Neural cell (in vitro differentiated cells): ENCODE data around the gene YIF1B. TPM values are rescaled to one million over a fixed set of nuclear protein-coding genes. Genes with fewer than 3 reads are reported as not detected.

Experiments
- H2AFZ ChIP-seq: fragments of 200-600, 300-800 bp; sonication (generic), shearing (Covaris generic); 2 replicates; pipeline ENCODE4 v1.6.0; 2014; ENCODE audit warnings: low read depth, mild to moderate bottlenecking, antibody characterized with exemption, low read length, moderate library complexity
- H3F3A ChIP-seq: fragments of 200-600 bp; shearing (Covaris generic); 2 replicates; pipeline ENCODE4 v1.6.1; 2016; ENCODE audit warnings: mild to moderate bottlenecking, moderate library complexity, mixed read lengths, antibody characterized with exemption, low read length; ENCODE audit not compliant: insufficient read depth, poor library complexity, severe bottlenecking
- H3K27ac ChIP-seq: fragments of 200-600, 300-800 bp; sonication (generic), shearing (Covaris generic); 2 replicates; pipeline ENCODE4 v1.5.1; 2014; ENCODE audit warnings: mild to moderate bottlenecking, low read length, moderate library complexity
- H3K27me3 ChIP-seq: fragments of 300-800, 200-600 bp; sonication (generic), shearing (Covaris generic); 2 replicates; pipeline ENCODE4 v1.6.0; 2014; ENCODE audit warnings: mild to moderate bottlenecking, low read depth, low read length, moderate library complexity; ENCODE audit not compliant: insufficient read depth
- H3K36me3 ChIP-seq: fragments of 300-800, 200-600 bp; sonication (generic), shearing (Covaris generic); 2 replicates; pipeline ENCODE4 v1.5.1; 2014; ENCODE audit warnings: mild to moderate bottlenecking, antibody characterized with exemption, low read length, moderate library complexity; ENCODE audit not compliant: insufficient read depth
- H3K4me2 ChIP-seq: fragments of 300-800, 200-600 bp; sonication (generic), shearing (Covaris generic); 2 replicates; pipeline ENCODE4 v1.6.0; 2014; ENCODE audit warnings: mild to moderate bottlenecking, low read length
- H3K4me3 ChIP-seq: fragments of 300-800, 200-600 bp; sonication (generic), shearing (Covaris generic); 2 replicates; pipeline ENCODE4 v1.5.1; 2014; ENCODE audit warnings: mild to moderate bottlenecking, low read length, moderate library complexity
- H3K79me2 ChIP-seq: fragments of 200-600 bp; shearing (Covaris generic); replicated peaks from 2 replicates; pipeline ENCODE4 v1.6.0; 2014; ENCODE audit warnings: mild to moderate bottlenecking, low read length, moderate library complexity; ENCODE audit not compliant: insufficient read depth
- H3K9ac ChIP-seq: fragments of 300-800, 200-600 bp; sonication (generic), shearing (Covaris generic); 2 replicates; pipeline ENCODE4 v1.6.1; 2016; ENCODE audit warnings: mild to moderate bottlenecking, low read length, mixed read lengths
- H3K9me2 ChIP-seq: fragments of 200-600 bp; shearing (Covaris generic); 2 replicates; pipeline ENCODE4 v1.6.1; 2016; ENCODE audit warnings: mild to moderate bottlenecking, low read length, mixed read lengths; ENCODE audit not compliant: insufficient read depth
- H3K9me3 ChIP-seq: fragments of 200-600, 300-800 bp; sonication (generic), shearing (Covaris generic); 2 replicates; pipeline ENCODE4 v1.6.1; 2016; ENCODE audit warnings: mild to moderate bottlenecking, mixed run types, low read length, moderate library complexity, mixed read lengths
- H4K20me1 ChIP-seq: fragments of 200-600 bp; shearing (Covaris generic); 2 replicates; pipeline ENCODE4 v1.6.1; 2016; ENCODE audit warnings: mild to moderate bottlenecking, mixed run types; ENCODE audit not compliant: insufficient read depth
- EP300 ChIP-seq: fragments of 450-650 bp; conservative IDR thresholded peaks from 2 replicates; pipeline ENCODE4 v1.6.1; 2014; ENCODE audit warnings: antibody characterized with exemption, mild to moderate bottlenecking, moderate library complexity; ENCODE audit not compliant: poor library complexity, severe bottlenecking
- EZH2 ChIP-seq: fragments of 200-600, 300-800 bp; shearing (Covaris generic), sonication (generic); IDR thresholded peaks from 2 replicates; pipeline ENCODE4 v1.6.1; 2014; ENCODE audit warnings: antibody characterized with exemption, low read length, borderline replicate concordance, mild to moderate bottlenecking; ENCODE audit not compliant: insufficient read depth, poor library complexity, severe bottlenecking
- MXI1 ChIP-seq: fragments of 450-650 bp; conservative IDR thresholded peaks from 2 replicates; pipeline ENCODE4 v1.6.1; 2014; ENCODE audit warnings: antibody characterized with exemption, mild to moderate bottlenecking; ENCODE audit not compliant: poor library complexity, severe bottlenecking
- POLR2AphosphoS5 ChIP-seq: IDR thresholded peaks from 2 replicates; pipeline ENCODE4 v1.6.1; 2012
- RAD21 ChIP-seq: fragments of 450-650 bp; conservative IDR thresholded peaks from 2 replicates; pipeline ENCODE4 v1.6.1; 2014; ENCODE audit warnings: antibody characterized with exemption, mild to moderate bottlenecking, moderate library complexity
- SMC3 ChIP-seq: fragments of 450-650 bp; conservative IDR thresholded peaks from 2 replicates; pipeline ENCODE4 v1.6.1; 2014; ENCODE audit warnings: antibody characterized with exemption, mild to moderate bottlenecking, moderate library complexity; ENCODE audit not compliant: poor library complexity
- TAF1 ChIP-seq: IDR thresholded peaks from 2 replicates; pipeline ENCODE4 v1.6.1; 2012; ENCODE audit warnings: low read depth
- polyA plus RNA-seq: library from polyadenylated mRNA; depleted of rRNA; stranded (reverse); fragments of >200 nt; gene quantifications from 2 replicates; pipeline ENCODE4 v1.2.3, GENCODE V29; 2014
- TF ChIP-seq, protein P1 (sequence below): IDR thresholded peaks from 2 replicates; pipeline ENCODE4 v1.6.1; 2012; ENCODE audit warnings: borderline replicate concordance
- TF ChIP-seq, protein P2 (sequence below): fragments of 450-650 bp; IDR thresholded peaks from 2 replicates; pipeline ENCODE4 v1.5.1; 2014; ENCODE audit warnings: antibody characterized with exemption, mild to moderate bottlenecking, moderate library complexity; ENCODE audit not compliant: poor library complexity, severe bottlenecking

YIF1B gene
- polyA plus RNA-seq, 1 donor from 2014 or later, result 84.0 TPM

DNA sequence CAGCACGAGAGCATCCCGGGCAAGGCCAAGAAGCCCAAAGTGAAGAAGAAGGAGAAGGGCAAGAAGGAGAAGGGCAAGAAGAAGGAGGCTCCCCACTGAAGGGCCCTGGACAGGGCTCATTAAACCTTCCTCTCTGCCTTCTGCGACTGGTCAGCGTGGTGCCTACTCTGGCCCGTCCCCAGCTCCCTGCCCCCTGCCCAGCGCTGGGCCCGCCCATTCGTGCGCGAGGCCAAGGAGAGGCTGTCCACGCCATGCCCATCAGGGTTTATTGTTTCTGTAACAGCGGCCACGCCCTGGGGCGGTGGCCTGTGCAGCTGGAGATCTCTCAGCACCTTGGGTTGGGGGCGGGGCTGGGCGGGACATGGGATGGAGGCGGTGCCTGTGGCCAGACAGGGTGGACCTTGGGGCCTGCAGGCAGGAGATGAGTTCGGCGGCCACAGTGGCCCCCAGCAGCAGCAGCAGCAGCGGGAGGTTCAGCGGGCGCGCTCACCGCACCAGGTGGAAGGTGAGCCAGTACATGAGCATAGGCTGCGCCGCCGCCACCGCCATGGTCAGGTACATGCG lies 10.8 kb downstream of the YIF1B start:
- no peak overlapping the region for H3K4me2 ChIP-seq
- no peak overlapping the region for H3K27ac ChIP-seq
- no peak overlapping the region for H3K4me3 ChIP-seq
- no peak overlapping the region for H3K9ac ChIP-seq
- H3K36me3 ChIP-seq, result no peaks in the 10 kb centered on the region
- no peaks in the 10 kb centered on the region for H3K27me3 ChIP-seq
- no peak overlapping the region for H2AFZ ChIP-seq
- no peaks in the 10 kb centered on the region for H4K20me1 ChIP-seq
- no peaks in the 10 kb centered on the region for H3K79me2 ChIP-seq
- TF ChIP-seq SMC3, result no peak
- TF ChIP-seq, protein P1, sequence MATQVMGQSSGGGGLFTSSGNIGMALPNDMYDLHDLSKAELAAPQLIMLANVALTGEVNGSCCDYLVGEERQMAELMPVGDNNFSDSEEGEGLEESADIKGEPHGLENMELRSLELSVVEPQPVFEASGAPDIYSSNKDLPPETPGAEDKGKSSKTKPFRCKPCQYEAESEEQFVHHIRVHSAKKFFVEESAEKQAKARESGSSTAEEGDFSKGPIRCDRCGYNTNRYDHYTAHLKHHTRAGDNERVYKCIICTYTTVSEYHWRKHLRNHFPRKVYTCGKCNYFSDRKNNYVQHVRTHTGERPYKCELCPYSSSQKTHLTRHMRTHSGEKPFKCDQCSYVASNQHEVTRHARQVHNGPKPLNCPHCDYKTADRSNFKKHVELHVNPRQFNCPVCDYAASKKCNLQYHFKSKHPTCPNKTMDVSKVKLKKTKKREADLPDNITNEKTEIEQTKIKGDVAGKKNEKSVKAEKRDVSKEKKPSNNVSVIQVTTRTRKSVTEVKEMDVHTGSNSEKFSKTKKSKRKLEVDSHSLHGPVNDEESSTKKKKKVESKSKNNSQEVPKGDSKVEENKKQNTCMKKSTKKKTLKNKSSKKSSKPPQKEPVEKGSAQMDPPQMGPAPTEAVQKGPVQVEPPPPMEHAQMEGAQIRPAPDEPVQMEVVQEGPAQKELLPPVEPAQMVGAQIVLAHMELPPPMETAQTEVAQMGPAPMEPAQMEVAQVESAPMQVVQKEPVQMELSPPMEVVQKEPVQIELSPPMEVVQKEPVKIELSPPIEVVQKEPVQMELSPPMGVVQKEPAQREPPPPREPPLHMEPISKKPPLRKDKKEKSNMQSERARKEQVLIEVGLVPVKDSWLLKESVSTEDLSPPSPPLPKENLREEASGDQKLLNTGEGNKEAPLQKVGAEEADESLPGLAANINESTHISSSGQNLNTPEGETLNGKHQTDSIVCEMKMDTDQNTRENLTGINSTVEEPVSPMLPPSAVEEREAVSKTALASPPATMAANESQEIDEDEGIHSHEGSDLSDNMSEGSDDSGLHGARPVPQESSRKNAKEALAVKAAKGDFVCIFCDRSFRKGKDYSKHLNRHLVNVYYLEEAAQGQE, result no peak
- TF ChIP-seq EP300, result no peak
- TF ChIP-seq, protein P2, sequence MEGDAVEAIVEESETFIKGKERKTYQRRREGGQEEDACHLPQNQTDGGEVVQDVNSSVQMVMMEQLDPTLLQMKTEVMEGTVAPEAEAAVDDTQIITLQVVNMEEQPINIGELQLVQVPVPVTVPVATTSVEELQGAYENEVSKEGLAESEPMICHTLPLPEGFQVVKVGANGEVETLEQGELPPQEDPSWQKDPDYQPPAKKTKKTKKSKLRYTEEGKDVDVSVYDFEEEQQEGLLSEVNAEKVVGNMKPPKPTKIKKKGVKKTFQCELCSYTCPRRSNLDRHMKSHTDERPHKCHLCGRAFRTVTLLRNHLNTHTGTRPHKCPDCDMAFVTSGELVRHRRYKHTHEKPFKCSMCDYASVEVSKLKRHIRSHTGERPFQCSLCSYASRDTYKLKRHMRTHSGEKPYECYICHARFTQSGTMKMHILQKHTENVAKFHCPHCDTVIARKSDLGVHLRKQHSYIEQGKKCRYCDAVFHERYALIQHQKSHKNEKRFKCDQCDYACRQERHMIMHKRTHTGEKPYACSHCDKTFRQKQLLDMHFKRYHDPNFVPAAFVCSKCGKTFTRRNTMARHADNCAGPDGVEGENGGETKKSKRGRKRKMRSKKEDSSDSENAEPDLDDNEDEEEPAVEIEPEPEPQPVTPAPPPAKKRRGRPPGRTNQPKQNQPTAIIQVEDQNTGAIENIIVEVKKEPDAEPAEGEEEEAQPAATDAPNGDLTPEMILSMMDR, result no peak
- TF ChIP-seq EZH2, result no peak
- no peak for TF ChIP-seq MXI1
- TF ChIP-seq TAF1, result no peak
- no peak for TF ChIP-seq RAD21
- no peak for TF ChIP-seq POLR2AphosphoS5
- no peaks in the 10 kb centered on the region for H3K9me3 ChIP-seq
- no peaks in the 10 kb centered on the region for H3F3A ChIP-seq
- no peaks in the 10 kb centered on the region for H3K9me2 ChIP-seq

- TF ChIP-seq RAD21 (no peak), EP300 (no peak), MXI1 (no peak), EZH2 (no peak)
- TF ChIP-seq, protein P1, result no peak
- H4K20me1 ChIP-seq, result no peaks in the 10 kb centered on the region
- no peaks in the 10 kb centered on the region for H3F3A ChIP-seq
- no peak overlapping the region for H3K9ac ChIP-seq
- H3K79me2 ChIP-seq, result no peaks in the 10 kb centered on the region
- no peak overlapping the region for H3K4me2 ChIP-seq
- H3K36me3 ChIP-seq, result no peaks in the 10 kb centered on the region
- H2AFZ ChIP-seq, result no peak overlapping the region
- no peaks in the 10 kb centered on the region for H3K27me3 ChIP-seq
- no peak overlapping the region for H3K4me3 ChIP-seq
- no peaks in the 10 kb centered on the region for H3K9me2 ChIP-seq
- no peaks in the 10 kb centered on the region for H3K9me3 ChIP-seq
- H3K27ac ChIP-seq, result no peak overlapping the region
These were observed 11.3 kb downstream of the YIF1B start for GRCh38 chr19:38304352-38304865.
